Epithelial cell of esophagus (primary cell): ENCODE measurements around the gene MCOLN2.
A peak's percentile ranks its signal among the peaks of the same experiment; 100 is the strongest.

Experiments used
- DNase-seq: peaks from one replicate; pipeline ENCODE4 v3.0.0; 2010; ENCODE audit warnings: low read depth
- H3K4me3 ChIP-seq: 2 replicates; pipeline ENCODE4 v1.5.1; 2011; ENCODE audit warnings: mild to moderate bottlenecking, low read length, control low read depth
- TF ChIP-seq, protein P1 (sequence below): IDR thresholded peaks from 2 replicates; pipeline ENCODE4 v1.5.1; 2011; ENCODE audit warnings: low read depth, mild to moderate bottlenecking, low read length, control low read depth, inconsistent platforms; ENCODE audit not compliant: insufficient read depth; ENCODE audit errors: missing control alignments

The MCOLN2 gene

DNA sequence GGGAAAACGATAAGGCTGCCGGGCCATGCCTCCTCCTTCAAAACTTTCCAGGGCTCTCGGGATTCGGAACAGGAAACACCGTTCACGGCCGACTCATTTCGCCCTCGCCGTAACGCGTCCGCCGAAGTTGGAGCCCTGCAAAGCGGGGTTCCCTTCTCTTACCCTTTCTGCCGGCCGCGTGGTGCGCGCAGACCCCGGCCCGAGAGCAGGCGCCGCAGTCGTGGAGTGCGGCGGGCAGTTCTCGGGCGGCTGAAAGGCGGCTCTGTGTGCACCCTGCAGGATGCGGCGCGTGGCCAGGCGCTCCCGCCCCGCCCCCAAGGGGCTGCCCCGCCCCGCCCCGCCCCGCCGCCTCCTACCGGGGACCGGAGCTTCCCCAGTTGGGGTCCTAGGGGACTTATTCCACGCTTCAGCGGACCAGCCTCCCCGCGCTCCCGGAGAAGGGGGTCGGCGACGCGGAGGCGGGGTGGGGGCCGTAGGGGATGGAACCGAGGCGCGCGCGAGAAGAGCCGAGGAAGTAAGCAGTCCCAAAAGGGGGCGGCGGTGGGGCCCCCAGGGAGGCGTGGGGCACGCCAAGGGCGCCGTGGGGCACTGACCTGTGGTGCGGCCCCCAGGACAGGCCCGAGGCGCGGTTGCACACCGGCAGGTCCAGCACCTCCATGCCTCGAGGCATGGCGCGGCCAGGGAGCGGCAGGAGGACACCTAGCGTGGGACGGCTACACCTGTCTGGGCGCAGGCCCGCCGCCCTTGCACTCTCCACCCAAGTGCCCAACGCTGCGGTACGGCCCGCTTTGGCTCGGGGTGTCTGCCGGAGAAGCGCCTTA is at the start of gene MCOLN2:
Gene MCOLN2 (minus strand): TSS at position 268 of the 821 bp plus-strand sequence. CDS start 241 bp downstream, at position 27.
- TF ChIP-seq, protein P1, sequence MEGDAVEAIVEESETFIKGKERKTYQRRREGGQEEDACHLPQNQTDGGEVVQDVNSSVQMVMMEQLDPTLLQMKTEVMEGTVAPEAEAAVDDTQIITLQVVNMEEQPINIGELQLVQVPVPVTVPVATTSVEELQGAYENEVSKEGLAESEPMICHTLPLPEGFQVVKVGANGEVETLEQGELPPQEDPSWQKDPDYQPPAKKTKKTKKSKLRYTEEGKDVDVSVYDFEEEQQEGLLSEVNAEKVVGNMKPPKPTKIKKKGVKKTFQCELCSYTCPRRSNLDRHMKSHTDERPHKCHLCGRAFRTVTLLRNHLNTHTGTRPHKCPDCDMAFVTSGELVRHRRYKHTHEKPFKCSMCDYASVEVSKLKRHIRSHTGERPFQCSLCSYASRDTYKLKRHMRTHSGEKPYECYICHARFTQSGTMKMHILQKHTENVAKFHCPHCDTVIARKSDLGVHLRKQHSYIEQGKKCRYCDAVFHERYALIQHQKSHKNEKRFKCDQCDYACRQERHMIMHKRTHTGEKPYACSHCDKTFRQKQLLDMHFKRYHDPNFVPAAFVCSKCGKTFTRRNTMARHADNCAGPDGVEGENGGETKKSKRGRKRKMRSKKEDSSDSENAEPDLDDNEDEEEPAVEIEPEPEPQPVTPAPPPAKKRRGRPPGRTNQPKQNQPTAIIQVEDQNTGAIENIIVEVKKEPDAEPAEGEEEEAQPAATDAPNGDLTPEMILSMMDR: no peak
- peak; percentile 21 for DNase-seq
- H3K4me3 ChIP-seq: peak within 1 kb of the TSS; percentile 37

DNA sequence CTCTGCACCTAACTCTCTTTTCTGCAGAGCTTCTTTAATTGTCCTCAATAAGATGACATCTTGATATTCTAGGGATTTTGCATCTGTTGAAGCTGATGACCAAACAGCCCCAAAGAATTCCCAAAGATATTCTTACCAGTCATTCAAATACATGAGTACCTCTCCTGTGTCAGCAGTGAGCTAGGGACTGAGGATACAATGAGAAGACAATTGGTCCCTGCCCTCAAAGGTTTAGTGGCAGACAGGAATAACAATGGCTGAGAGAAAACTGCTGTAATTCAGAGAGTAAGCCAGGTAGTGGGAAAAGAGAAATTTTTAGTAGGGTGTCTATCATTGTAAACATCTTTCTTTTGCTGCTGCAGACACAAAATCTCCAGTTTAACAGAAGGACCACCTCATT is 45.5 kb upstream of the MCOLN2 start:
- no peak for DNase-seq
- TF ChIP-seq, protein P1: no peak
- no peak overlapping the region for H3K4me3 ChIP-seq

DNA sequence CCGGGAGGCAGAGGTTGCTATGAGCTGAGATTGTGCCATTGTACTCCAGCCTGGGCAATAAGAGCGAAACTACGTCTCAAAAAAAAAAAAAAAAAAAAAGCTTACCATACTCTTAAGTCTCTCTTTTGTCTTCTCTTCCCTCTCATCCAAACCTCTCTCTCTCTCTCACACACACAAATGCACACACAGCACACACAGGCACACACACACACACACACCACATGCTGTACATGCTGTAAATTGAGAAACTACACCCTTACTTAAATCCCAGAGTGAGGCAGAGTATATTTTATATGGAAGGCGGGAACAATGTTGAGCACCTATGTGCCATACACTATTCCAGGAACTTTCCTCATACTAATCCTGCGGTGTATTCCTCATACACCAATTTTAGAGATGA is 44.9 kb upstream of the MCOLN2 start:
- H3K4me3 ChIP-seq: no peak overlapping the region
- no peak for DNase-seq
- TF ChIP-seq, protein P1: no peak

DNA sequence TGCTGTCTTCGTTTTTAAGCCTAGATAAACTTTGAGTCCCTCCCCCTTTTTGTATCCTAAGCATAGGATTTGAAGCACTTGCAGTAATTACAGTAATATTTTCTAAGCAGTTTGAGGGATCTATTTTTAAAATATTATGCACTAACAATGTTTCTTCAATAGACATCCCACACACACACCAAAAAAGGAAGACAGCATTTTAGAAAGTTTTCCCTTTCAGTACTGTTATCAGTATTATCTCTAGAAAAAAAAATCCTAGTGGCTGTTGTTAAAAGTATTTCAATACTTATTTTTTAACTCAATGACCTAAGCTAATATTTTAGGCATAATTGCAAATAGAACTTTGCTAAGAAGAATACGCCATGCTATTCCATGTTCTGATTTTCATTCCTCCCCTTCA is 36.3 kb upstream of the MCOLN2 start:
- no peak for DNase-seq
- no peak overlapping the region for H3K4me3 ChIP-seq
- TF ChIP-seq, protein P1: no peak

DNA sequence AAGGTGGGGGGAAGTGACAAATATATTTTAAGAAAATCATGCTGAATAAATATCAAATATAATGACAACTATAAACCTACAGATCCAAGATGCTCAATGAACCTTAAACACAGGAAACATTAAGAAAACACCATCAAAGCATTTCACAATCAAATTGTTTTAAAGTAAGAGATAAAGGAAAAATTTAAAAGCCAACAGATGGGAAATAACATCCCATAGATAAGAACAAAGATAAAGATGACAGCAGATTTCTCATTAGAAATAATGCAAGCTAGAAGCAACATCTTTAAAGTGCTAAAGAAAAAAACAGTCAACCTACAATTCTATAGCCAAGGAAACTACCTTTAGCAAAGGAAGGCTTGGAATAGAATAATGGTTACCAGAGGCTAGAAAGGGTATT is 33.6 kb upstream of the MCOLN2 start:
- TF ChIP-seq, protein P1: no peak
- H3K4me3 ChIP-seq: no peak overlapping the region
- no peak for DNase-seq

DNA sequence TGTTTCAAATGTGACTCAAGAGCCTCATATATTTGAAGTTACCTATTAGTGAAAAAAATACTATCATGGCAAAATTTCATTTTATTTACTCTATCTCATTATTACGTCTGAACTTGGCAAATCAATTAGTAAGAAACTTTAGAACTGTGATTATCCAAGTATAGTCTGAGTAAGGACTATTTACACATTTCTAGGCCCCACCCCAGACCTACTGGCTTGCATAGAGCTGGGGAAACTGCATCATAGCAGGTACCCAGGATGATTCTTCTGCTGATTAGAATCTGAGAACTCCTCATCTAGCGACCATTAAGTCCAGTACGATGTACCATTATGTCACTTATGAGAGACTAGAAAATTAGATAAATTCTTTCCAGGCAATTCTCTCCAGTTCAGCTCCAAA is 31.2 kb upstream of the MCOLN2 start:
- TF ChIP-seq, protein P1: no peak
- H3K4me3 ChIP-seq: no peak overlapping the region
- no peak for DNase-seq
